K562 (cell line): ENCODE results near the gene RIC8B. TPM values are rescaled to one million over a fixed set of nuclear protein-coding genes. Genes with fewer than 3 reads are reported as not detected.
A peak's percentile ranks its signal among the peaks of the same experiment; 100 is the strongest.

Experiments
- BCL6 ChIP-seq: fragments of 250-450 bp; sonication (Bioruptor Pico); IDR thresholded peaks from 2 replicates; pipeline ENCODE4 v1.4.0; 2020
- CBFB ChIP-seq: sonication (generic); formaldehyde crosslinking; IDR thresholded peaks from 2 replicates; pipeline ENCODE4 v1.4.0; 2020; ENCODE audit warnings: mild to moderate bottlenecking, missing genetic modification reagents
- CTCFL ChIP-seq: IDR thresholded peaks from 2 replicates; pipeline ENCODE4 v1.6.1; 2011; ENCODE audit warnings: borderline replicate concordance, low read depth, mild to moderate bottlenecking, moderate library complexity, low read length; ENCODE audit not compliant: insufficient read depth, poor library complexity, severe bottlenecking
- KDM1A ChIP-seq, 2 experiments: fragments of 450-650 bp; IDR thresholded peaks; 2 replicates each; pipeline ENCODE4 v1.6.1; 2016; ENCODE audit warnings: mild to moderate bottlenecking in 2 of 2
- PCBP1 ChIP-seq: fragments of 200-400 bp; formaldehyde crosslinking; IDR thresholded peaks from 2 replicates; pipeline ENCODE4 v1.6.1; 2018; ENCODE audit warnings: mild to moderate bottlenecking, low read depth, low read length; ENCODE audit not compliant: poor library complexity, severe bottlenecking
- PREB ChIP-seq: sonication (generic); formaldehyde crosslinking; IDR thresholded peaks from 2 replicates; pipeline ENCODE4 v1.8.1; 2023; ENCODE audit warnings: mild to moderate bottlenecking, missing genetic modification reagents
- RBM17 ChIP-seq: fragments of 200-400 bp; formaldehyde crosslinking; IDR thresholded peaks from 2 replicates; pipeline ENCODE4 v1.6.1; 2017; ENCODE audit warnings: low read depth, mild to moderate bottlenecking, low read length, borderline replicate concordance
- SIRT6 ChIP-seq: IDR thresholded peaks from one replicate; pipeline ENCODE4 v1.6.1; 2012; ENCODE audit warnings: low read depth, mild to moderate bottlenecking, control low read depth, inconsistent platforms, low read length, moderate library complexity
- SRSF7 ChIP-seq: fragments of 200-400 bp; formaldehyde crosslinking; optimal IDR thresholded peaks from 2 replicates; pipeline ENCODE3; 2017; ENCODE audit warnings: mild to moderate bottlenecking, low read depth, low read length
- XRCC5 ChIP-seq: fragments of 200-400 bp; formaldehyde crosslinking; IDR thresholded peaks from 2 replicates; pipeline ENCODE4 v1.6.1; 2017; ENCODE audit warnings: low read depth, mild to moderate bottlenecking, low read length
- ZNF24 ChIP-seq: fragments of 450-650 bp; IDR thresholded peaks from 2 replicates; pipeline ENCODE4 v1.6.1; 2016
- ZNF277 ChIP-seq: fragments of 250-450 bp; sonication (Bioruptor Pico); IDR thresholded peaks from 2 replicates; pipeline ENCODE4 v1.8.0; 2022; ENCODE audit warnings: inconsistent platforms, mild to moderate bottlenecking, moderate library complexity, borderline replicate concordance
- polyA plus RNA-seq, 8 experiments: library from polyadenylated mRNA; depleted of rRNA in 4 of 8; stranded (reverse) in 5 of 8; unstranded in 3 of 8; fragments of >200 nt; fragmentation: Nextera tagmentation in 2 of 8; fragmentation: Illumina TruSeq in 1 of 8; extraction: Ambion mirVana in 2 of 8; extraction: Trizol in 1 of 8; gene quantifications; 2 replicates each; pipeline versions ENCODE4 v1.2.1 to v1.2.3, GENCODE V29; 2011 to 2014; ENCODE audit warnings: inconsistent platforms in 1 of 8, missing spikeins in 1 of 8
- total RNA-seq, 7 experiments: library from RNA; depleted of rRNA in 6 of 7; stranded (reverse); fragments of >200 nt in 6 of 7; fragmentation: Illumina TruSeq in 2 of 7; extraction: Trizol in 2 of 7; gene quantifications; 2 replicates each; pipeline versions ENCODE4 v1.2.1 to v1.2.3, GENCODE V29; 2011 to 2021; ENCODE audit warnings: low replicate concordance in 1 of 7
- TF ChIP-seq, protein P1 (sequence below): fragments of 450-650 bp; IDR thresholded peaks from 2 replicates; pipeline ENCODE4 v1.7.0; 2016; ENCODE audit warnings: borderline replicate concordance
- TF ChIP-seq, protein P2 (sequence below), 2 experiments: fragments of 450-650 bp in 1 of 2; IDR thresholded peaks; 2 replicates each; pipeline ENCODE4 v1.6.1; 2011 to 2017; ENCODE audit warnings: low read depth in 2 of 2, antibody characterized with exemption in 1 of 2, borderline replicate concordance in 1 of 2, low read length in 1 of 2, mild to moderate bottlenecking in 1 of 2, mixed read lengths in 1 of 2; ENCODE audit not compliant: control insufficient read depth in 1 of 2

Gene RIC8B
- total and polyA plus RNA-seq, 9 of the 15 experiments (the other 6 are each of a cell fraction or from before 2014, with no cell fraction given) = 0.92 to 8.1 (median 4.8) TPM

- TF ChIP-seq SIRT6 (no peak), KDM1A (IDR thresholded peaks at IDR 0.05) (no peak), CTCFL (peak; percentile 37), CBFB (CRISPR knock-in tag) (no peak), ZNF277 (CRISPR knock-in tag) (no peak), SRSF7 (no peak), BCL6 (CRISPR knock-in tag) (peak; percentile 24; the same call in 1 of the 2 replicates), PREB (peak; percentile 84; the same call in 1 of the 2 replicates), RBM17 (no peak), ZNF24 (no peak), PCBP1 (peak; percentile 93), XRCC5 (no peak)
- TF ChIP-seq, protein P1, sequence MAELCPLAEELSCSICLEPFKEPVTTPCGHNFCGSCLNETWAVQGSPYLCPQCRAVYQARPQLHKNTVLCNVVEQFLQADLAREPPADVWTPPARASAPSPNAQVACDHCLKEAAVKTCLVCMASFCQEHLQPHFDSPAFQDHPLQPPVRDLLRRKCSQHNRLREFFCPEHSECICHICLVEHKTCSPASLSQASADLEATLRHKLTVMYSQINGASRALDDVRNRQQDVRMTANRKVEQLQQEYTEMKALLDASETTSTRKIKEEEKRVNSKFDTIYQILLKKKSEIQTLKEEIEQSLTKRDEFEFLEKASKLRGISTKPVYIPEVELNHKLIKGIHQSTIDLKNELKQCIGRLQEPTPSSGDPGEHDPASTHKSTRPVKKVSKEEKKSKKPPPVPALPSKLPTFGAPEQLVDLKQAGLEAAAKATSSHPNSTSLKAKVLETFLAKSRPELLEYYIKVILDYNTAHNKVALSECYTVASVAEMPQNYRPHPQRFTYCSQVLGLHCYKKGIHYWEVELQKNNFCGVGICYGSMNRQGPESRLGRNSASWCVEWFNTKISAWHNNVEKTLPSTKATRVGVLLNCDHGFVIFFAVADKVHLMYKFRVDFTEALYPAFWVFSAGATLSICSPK = no peak
- TF ChIP-seq, protein P2, sequence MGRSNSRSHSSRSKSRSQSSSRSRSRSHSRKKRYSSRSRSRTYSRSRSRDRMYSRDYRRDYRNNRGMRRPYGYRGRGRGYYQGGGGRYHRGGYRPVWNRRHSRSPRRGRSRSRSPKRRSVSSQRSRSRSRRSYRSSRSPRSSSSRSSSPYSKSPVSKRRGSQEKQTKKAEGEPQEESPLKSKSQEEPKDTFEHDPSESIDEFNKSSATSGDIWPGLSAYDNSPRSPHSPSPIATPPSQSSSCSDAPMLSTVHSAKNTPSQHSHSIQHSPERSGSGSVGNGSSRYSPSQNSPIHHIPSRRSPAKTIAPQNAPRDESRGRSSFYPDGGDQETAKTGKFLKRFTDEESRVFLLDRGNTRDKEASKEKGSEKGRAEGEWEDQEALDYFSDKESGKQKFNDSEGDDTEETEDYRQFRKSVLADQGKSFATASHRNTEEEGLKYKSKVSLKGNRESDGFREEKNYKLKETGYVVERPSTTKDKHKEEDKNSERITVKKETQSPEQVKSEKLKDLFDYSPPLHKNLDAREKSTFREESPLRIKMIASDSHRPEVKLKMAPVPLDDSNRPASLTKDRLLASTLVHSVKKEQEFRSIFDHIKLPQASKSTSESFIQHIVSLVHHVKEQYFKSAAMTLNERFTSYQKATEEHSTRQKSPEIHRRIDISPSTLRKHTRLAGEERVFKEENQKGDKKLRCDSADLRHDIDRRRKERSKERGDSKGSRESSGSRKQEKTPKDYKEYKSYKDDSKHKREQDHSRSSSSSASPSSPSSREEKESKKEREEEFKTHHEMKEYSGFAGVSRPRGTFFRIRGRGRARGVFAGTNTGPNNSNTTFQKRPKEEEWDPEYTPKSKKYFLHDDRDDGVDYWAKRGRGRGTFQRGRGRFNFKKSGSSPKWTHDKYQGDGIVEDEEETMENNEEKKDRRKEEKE (IDR thresholded peaks at IDR 0.05; ENCODE audit: borderline replicate concordance in 1 of 2, control insufficient read depth in 1 of 2, low read depth in 2 of 2, low read length in 1 of 2) = 0 out of 4 replicates have a peak, but pooled peaks of 1 of the 2 experiments have one; percentile 40
Observed at GRCh38 chr12:106774005-106774807, at the start of gene RIC8B (continued).
